Vagina (tissue), 2 donors: ENCODE data around the gene NUDT14.

Experiments
- CTCF ChIP-seq, 3 experiments: fragments of 450-650 bp in 2 of 3; fragments of 200-600 bp in 1 of 3; sonication (generic) in 1 of 3; IDR thresholded peaks; one replicate each; pipeline ENCODE4 v1.5.1; 2017 to 2019; ENCODE audit warnings: antibody characterized with exemption in 3 of 3, mild to moderate bottlenecking in 2 of 3, moderate library complexity in 2 of 3
- POLR2A ChIP-seq, 2 donors: fragments of 450-650 bp; IDR thresholded peaks; one replicate each; pipeline ENCODE4 v1.6.1; 2017; ENCODE audit warnings: antibody characterized with exemption in 2 of 2, mild to moderate bottlenecking in 2 of 2, moderate library complexity in 2 of 2
- POLR2AphosphoS5 ChIP-seq, 2 donors: sonication (generic); formaldehyde crosslinking; IDR thresholded peaks; one replicate each; pipeline ENCODE4 v1.9.0; 2017; ENCODE audit warnings: antibody characterized with exemption in 2 of 2, mild to moderate bottlenecking in 2 of 2, low read depth in 1 of 2; ENCODE audit not compliant: insufficient read depth in 1 of 2

- TF ChIP-seq CTCF (IDR thresholded peaks at IDR 0.05): no peak
- TF ChIP-seq POLR2A (IDR thresholded peaks at IDR 0.05): no peak
- no peak for TF ChIP-seq POLR2AphosphoS5 (IDR thresholded peaks at IDR 0.05; ENCODE audit: insufficient read depth in 1 of 2, low read depth in 1 of 2)
Measured at GRCh38 chr14:105139831-105140239, 41.3 kb downstream of the NUDT14 start.
